ENCODE data around the gene GFI1.

- TF ChIP-seq CTCF (IDR thresholded peaks at IDR 0.05) (no peak), SIN3A (IDR thresholded peaks at IDR 0.05; ENCODE audit: borderline replicate concordance, insufficient read depth, low read depth, low read length) (no peak)
These were observed 6.4 kb downstream of the GFI1 start for GRCh38 chr1:92480200-92480812.
